Smooth muscle cell (in vitro differentiated cells): ENCODE measurements around the gene PCLAF. TPM values are rescaled to one million over a fixed set of nuclear protein-coding genes. Genes with fewer than 3 reads are reported as not detected.
A peak's percentile ranks its signal among the peaks of the same experiment; 100 is the strongest.

ENCODE experiments used
- DNase-seq: peaks from one replicate; lab custom pipeline; 2025; ENCODE audit not compliant: unreplicated experiment; lab: John Stamatoyannopoulos, UW
- H2AFZ ChIP-seq: fragments of 200-600 bp; sonication (generic); 2 replicates; pipeline ENCODE4 v1.6.0; 2016; ENCODE audit warnings: antibody characterized with exemption, low read depth, mild to moderate bottlenecking
- H3F3A ChIP-seq: fragments of 200-600 bp; sonication (generic); 2 replicates; pipeline ENCODE4 v1.6.0; 2017; ENCODE audit warnings: antibody characterized with exemption, low read depth
- H3K27ac ChIP-seq: fragments of 200-600 bp; sonication (generic); 2 replicates; pipeline ENCODE4 v1.5.1; 2016; ENCODE audit warnings: low read depth, mild to moderate bottlenecking
- H3K27me3 ChIP-seq: fragments of 200-600 bp; sonication (generic); 2 replicates; pipeline ENCODE4 v1.6.1; 2016; ENCODE audit warnings: low read depth, mild to moderate bottlenecking
- H3K36me3 ChIP-seq: fragments of 200-600 bp; sonication (generic); 2 replicates; pipeline ENCODE4 v1.5.1; 2016; ENCODE audit warnings: low read depth
- H3K4me1 ChIP-seq: fragments of 200-600 bp; sonication (generic); 2 replicates; pipeline ENCODE4 v1.5.1; 2016; ENCODE audit warnings: low read depth
- H3K4me2 ChIP-seq: fragments of 200-600 bp; sonication (generic); 2 replicates; pipeline ENCODE4 v1.6.0; 2016; ENCODE audit warnings: mild to moderate bottlenecking
- H3K4me3 ChIP-seq: fragments of 200-600 bp; sonication (generic); 2 replicates; pipeline ENCODE4 v1.5.1; 2016; ENCODE audit warnings: mild to moderate bottlenecking
- H3K79me2 ChIP-seq: fragments of 200-600 bp; sonication (generic); 2 replicates; pipeline ENCODE4 v1.6.0; 2016; ENCODE audit warnings: low read depth, mild to moderate bottlenecking
- H3K9ac ChIP-seq: fragments of 200-600 bp; sonication (generic); 2 replicates; pipeline ENCODE4 v1.6.0; 2016; ENCODE audit warnings: low read depth
- H3K9me3 ChIP-seq: fragments of 200-600 bp; sonication (generic); replicated peaks from 2 replicates; pipeline ENCODE4 v1.5.1; 2016; ENCODE audit warnings: low read depth
- H4K20me1 ChIP-seq: fragments of 200-600 bp; sonication (generic); 2 replicates; pipeline ENCODE4 v1.6.0; 2016; ENCODE audit warnings: low read depth
- WGBS: methylation state at CpG from one replicate; pipeline ENCODE4 v1.1.7; 2016; ENCODE audit warnings: low lambda C conversion rate; 5-methylcytosine and 5-hydroxymethylcytosine counted together
- polyA plus RNA-seq: library from polyadenylated mRNA; unstranded; fragments of >200 nt; fragmentation: Nextera tagmentation; extraction: Ambion mirVana; gene quantifications from 2 replicates; pipeline ENCODE4 v1.2.1, GENCODE V29; 2016
- small RNA-seq: library from RNA; depleted of rRNA; stranded (forward); fragments of <200 nt; gene quantifications from one replicate; pipeline ENCODE3, GENCODE V24; 2014
- total RNA-seq: library from RNA; depleted of rRNA; stranded (reverse); fragments of >200 nt; gene quantifications from 2 replicates; pipeline ENCODE4 v1.2.3, GENCODE V29; 2014
- TF ChIP-seq, protein P1 (sequence below): fragments of 200-600 bp; sonication (generic); IDR thresholded peaks from 2 replicates; pipeline ENCODE4 v1.5.1; 2017; ENCODE audit warnings: borderline replicate concordance, mild to moderate bottlenecking, antibody characterized with exemption; ENCODE audit not compliant: insufficient read depth, poor library complexity, severe bottlenecking

The PCLAF gene
- total and polyA plus RNA-seq, 2 experiments from 2014 or later: 19.0 to 30.7 TPM

DNA sequence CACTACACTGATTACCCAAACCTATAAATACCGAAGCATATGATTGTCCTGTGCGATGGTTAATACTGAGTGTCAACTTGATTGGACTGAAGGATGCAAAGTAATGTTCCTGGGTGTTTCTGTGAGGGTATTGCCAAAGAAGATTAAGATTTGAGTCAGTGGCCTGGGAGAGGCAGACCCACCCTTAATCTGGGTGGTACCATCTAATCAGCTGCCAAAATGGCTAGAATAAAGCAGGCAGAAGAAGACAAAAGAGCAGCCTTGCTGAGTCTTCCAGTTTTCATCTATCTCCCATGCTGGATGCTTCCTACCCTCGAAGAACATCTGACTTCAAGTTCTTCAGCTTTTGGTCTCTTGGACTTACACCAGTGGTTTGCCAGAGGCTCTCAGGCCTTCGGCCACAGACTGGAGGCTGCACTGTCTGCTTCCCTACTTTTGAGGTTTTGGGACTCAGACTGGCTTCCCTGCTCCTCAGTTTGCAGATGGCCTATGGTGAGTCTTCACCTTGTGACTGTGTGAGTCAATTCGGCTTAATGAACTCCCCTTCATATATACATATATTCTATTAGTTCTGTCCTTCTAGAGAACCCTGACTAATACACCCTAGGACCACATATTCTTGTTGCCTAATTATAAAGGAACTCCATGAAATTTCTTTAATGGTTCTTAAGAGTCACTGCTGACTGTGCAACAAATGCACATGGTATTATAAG lies 56.9 kb downstream of the PCLAF start:
- no peak for DNase-seq
- peaks cover 53% of the 10 kb centered on the region for H3K79me2 ChIP-seq

DNA sequence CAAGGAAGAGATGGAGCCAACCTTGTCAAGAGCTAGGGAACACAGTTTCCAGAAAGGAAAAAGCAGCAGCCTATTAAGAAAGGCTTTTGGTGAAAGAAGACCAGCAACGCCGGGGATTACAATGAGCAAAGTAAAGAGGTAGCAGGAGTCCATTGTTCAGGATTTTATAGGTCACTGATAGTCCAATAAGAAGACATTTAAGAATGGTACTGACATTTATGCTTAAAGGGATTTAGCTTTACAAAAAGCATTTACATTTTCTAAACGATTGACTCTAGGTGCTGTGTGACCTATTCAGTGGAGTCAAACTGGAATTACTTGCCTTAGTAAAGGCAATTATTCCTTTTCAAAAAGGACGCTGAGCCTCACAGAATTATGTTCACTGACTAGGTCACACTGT lies 66.0 kb downstream of the PCLAF start:
- peak overlapping the region; percentile 6 for H3K27ac ChIP-seq
- peaks cover 91% of the 10 kb centered on the region for H4K20me1 ChIP-seq
- H3F3A ChIP-seq: no peaks in the 10 kb centered on the region
- peaks cover 21% of the 10 kb centered on the region for H3K4me1 ChIP-seq
- TF ChIP-seq, protein P1, sequence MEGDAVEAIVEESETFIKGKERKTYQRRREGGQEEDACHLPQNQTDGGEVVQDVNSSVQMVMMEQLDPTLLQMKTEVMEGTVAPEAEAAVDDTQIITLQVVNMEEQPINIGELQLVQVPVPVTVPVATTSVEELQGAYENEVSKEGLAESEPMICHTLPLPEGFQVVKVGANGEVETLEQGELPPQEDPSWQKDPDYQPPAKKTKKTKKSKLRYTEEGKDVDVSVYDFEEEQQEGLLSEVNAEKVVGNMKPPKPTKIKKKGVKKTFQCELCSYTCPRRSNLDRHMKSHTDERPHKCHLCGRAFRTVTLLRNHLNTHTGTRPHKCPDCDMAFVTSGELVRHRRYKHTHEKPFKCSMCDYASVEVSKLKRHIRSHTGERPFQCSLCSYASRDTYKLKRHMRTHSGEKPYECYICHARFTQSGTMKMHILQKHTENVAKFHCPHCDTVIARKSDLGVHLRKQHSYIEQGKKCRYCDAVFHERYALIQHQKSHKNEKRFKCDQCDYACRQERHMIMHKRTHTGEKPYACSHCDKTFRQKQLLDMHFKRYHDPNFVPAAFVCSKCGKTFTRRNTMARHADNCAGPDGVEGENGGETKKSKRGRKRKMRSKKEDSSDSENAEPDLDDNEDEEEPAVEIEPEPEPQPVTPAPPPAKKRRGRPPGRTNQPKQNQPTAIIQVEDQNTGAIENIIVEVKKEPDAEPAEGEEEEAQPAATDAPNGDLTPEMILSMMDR: no peak
- H3K9ac ChIP-seq: no peak overlapping the region
- no peak overlapping the region for H3K4me2 ChIP-seq
- H3K4me3 ChIP-seq: no peak overlapping the region
- H3K79me2 ChIP-seq: peaks cover 67% of the 10 kb centered on the region
- 67% methylated on average over 4 of the region's 4 CpGs for WGBS
- DNase-seq: no peak
- no peaks in the 10 kb centered on the region for H3K9me3 ChIP-seq
- no peaks in the 10 kb centered on the region for H3K36me3 ChIP-seq
- no peaks in the 10 kb centered on the region for H3K27me3 ChIP-seq
- H2AFZ ChIP-seq: no peak overlapping the region

More for the DNA sequence above, 56.9 kb downstream of the PCLAF start:
- H3K9me3 ChIP-seq: no peaks in the 10 kb centered on the region
- no peak overlapping the region for H3K4me2 ChIP-seq
- H4K20me1 ChIP-seq: peaks cover 70% of the 10 kb centered on the region
- no peak overlapping the region for H2AFZ ChIP-seq
- no peaks in the 10 kb centered on the region for H3K4me1 ChIP-seq
- no peaks in the 10 kb centered on the region for H3F3A ChIP-seq
- H3K4me3 ChIP-seq: no peak overlapping the region
- no peaks in the 10 kb centered on the region for H3K27me3 ChIP-seq
- TF ChIP-seq, protein P1: no peak
- H3K9ac ChIP-seq: no peak overlapping the region
- H3K36me3 ChIP-seq: no peaks in the 10 kb centered on the region
- H3K27ac ChIP-seq: no peak overlapping the region
- WGBS: 95% methylated on average over 5 of the region's 5 CpGs

DNA sequence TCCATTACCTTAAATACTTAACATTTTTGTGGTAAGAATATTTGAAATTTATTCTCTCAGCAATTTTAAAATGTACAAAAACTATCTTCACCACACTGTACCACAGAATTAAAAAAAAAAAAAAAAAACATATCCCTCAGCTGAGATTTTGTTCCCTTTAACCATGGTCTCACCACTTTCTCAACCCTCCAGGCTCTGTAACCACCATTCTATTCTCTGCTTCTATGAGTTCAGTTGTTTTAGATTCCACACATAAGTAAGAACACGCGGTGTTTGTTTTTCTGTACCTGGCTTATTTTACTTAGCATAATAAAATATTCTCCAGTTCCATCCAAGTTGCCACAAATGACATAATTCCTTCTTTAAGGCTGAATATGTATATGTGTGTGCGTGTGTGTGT lies 66.8 kb downstream of the PCLAF start:
- WGBS: 95% methylated on average over 3 of the region's 3 CpGs
- H3K36me3 ChIP-seq: no peaks in the 10 kb centered on the region

More for the DNA sequence above, 66.8 kb downstream of the PCLAF start:
- H3K9me3 ChIP-seq: no peaks in the 10 kb centered on the region
- H4K20me1 ChIP-seq: peaks cover 91% of the 10 kb centered on the region
- no peak for DNase-seq
- no peak overlapping the region for H3K4me2 ChIP-seq
- peaks cover 72% of the 10 kb centered on the region for H3K79me2 ChIP-seq
- H3K4me1 ChIP-seq: peaks cover 21% of the 10 kb centered on the region
- no peak overlapping the region for H2AFZ ChIP-seq
- H3K27me3 ChIP-seq: no peaks in the 10 kb centered on the region
- H3F3A ChIP-seq: no peaks in the 10 kb centered on the region
- no peak overlapping the region for H3K4me3 ChIP-seq
- no peak overlapping the region for H3K9ac ChIP-seq
- TF ChIP-seq, protein P1: no peak
- H3K27ac ChIP-seq: no peak overlapping the region

Small RNA genes within 50 kb of the gene (small RNA-seq; reads per million reads assigned to genes)
- not detected for gene RF00554

Other genes with a start within 250 kb of the PCLAF start
- 0.67 TPM in 1 of 2 replicates, not detected in the other for gene SNX22, start 229.7 kb downstream of the PCLAF start, total RNA-seq
- 1.8 and 1.9 TPM in 2 replicates for gene SNX22, start 229.7 kb downstream of the PCLAF start, polyA plus RNA-seq
- 880 and 890 TPM in 2 replicates for gene PPIB, start 218.4 kb downstream of the PCLAF start, total RNA-seq
- 1,549 and 1,897 TPM in 2 replicates for gene PPIB, start 218.4 kb downstream of the PCLAF start, polyA plus RNA-seq
- 23.2 and 27.9 TPM in 2 replicates for gene CSNK1G1, start 25.3 kb downstream of the PCLAF start, total RNA-seq
- gene CSNK1G1, start 25.3 kb downstream of the PCLAF start, polyA plus RNA-seq: 12.7 and 12.8 TPM in 2 replicates
- 10.8 and 15.0 TPM in 2 replicates for gene TRIP4, start 6.4 kb upstream of the PCLAF start, total RNA-seq
- gene TRIP4, start 6.4 kb upstream of the PCLAF start, polyA plus RNA-seq: 22.4 and 39.0 TPM in 2 replicates
- 15.6 and 15.9 TPM in 2 replicates for gene ZNF609, start 79.1 kb upstream of the PCLAF start, total RNA-seq
- gene ZNF609, start 79.1 kb upstream of the PCLAF start, polyA plus RNA-seq: 9.9 and 10.7 TPM in 2 replicates